ENCODE results near the gene PREB.

GRCh38 chr2:27130396-27130795 is 4.0 kb downstream of the PREB start:
- TF ChIP-seq CTCF (IDR thresholded peaks at IDR 0.05) = no peak
- no peak for TF ChIP-seq POLR2A (IDR thresholded peaks at IDR 0.05)
